H9 (cell line): ENCODE data around the gene FBRSL1. TPM values are rescaled to one million over a fixed set of nuclear protein-coding genes. Genes with fewer than 3 reads are reported as not detected.
"Not testable (repeated sequence)": the region's sequence is repeated elsewhere in the genome, so short reads cannot be mapped to it uniquely, and the experiment has no call there.

Source experiments
- DNase-seq: peaks from one replicate; pipeline ENCODE4 v3.0.0-alpha.2; 2017
- H2AFZ ChIP-seq: one replicate; pipeline ENCODE4 v1.6.1; 2013; ENCODE audit warnings: mild to moderate bottlenecking, low read length, control low read depth, moderate library complexity
- H2AK5ac ChIP-seq: 2 replicates; pipeline ENCODE4 v1.6.1; 2013; ENCODE audit warnings: low read length, control low read depth, mixed read lengths; ENCODE audit not compliant: insufficient read length
- H2BK120ac ChIP-seq: one replicate; pipeline ENCODE4 v1.6.1; 2013; ENCODE audit warnings: low read depth, mild to moderate bottlenecking, low read length, control low read depth, inconsistent platforms; ENCODE audit not compliant: poor library complexity, severe bottlenecking
- H2BK12ac ChIP-seq: 2 replicates; pipeline ENCODE4 v1.6.1; 2013; ENCODE audit warnings: low read length, control low read depth, mixed read lengths, low read depth; ENCODE audit not compliant: insufficient read length
- H2BK15ac ChIP-seq: 2 replicates; pipeline ENCODE4 v1.6.1; 2013; ENCODE audit warnings: low read depth, low read length, control low read depth
- H2BK20ac ChIP-seq: one replicate; pipeline ENCODE4 v1.6.1; 2013; ENCODE audit warnings: low read depth, mild to moderate bottlenecking, low read length, control low read depth, inconsistent platforms; ENCODE audit not compliant: poor library complexity, severe bottlenecking
- H2BK5ac ChIP-seq: 2 replicates; pipeline ENCODE4 v1.6.1; 2013; ENCODE audit warnings: low read length, control low read depth, mixed read lengths; ENCODE audit not compliant: insufficient read length
- H3K14ac ChIP-seq: 2 replicates; pipeline ENCODE4 v1.6.1; 2013; ENCODE audit warnings: low read length, control low read depth; ENCODE audit not compliant: insufficient read depth
- H3K18ac ChIP-seq: 2 replicates; pipeline ENCODE4 v1.6.1; 2013; ENCODE audit warnings: low read depth, mild to moderate bottlenecking, mixed read lengths, low read length, control low read depth; ENCODE audit not compliant: insufficient read length
- H3K23ac ChIP-seq: 2 replicates; pipeline ENCODE4 v1.6.1; 2013; ENCODE audit warnings: low read length, control low read depth, mixed read lengths, low read depth; ENCODE audit not compliant: insufficient read length
- H3K23me2 ChIP-seq: 2 replicates; pipeline ENCODE4 v1.6.1; 2013; ENCODE audit warnings: low read depth, mild to moderate bottlenecking, mixed read lengths, low read length, control low read depth; ENCODE audit not compliant: insufficient read length, poor library complexity, severe bottlenecking
- H3K27ac ChIP-seq: 2 replicates; pipeline ENCODE4 v1.5.1; 2013; ENCODE audit warnings: low read length, control low read depth, mixed read lengths, low read depth; ENCODE audit not compliant: insufficient read length
- H3K27me3 ChIP-seq: 2 replicates; pipeline ENCODE4 v1.6.1; 2013; ENCODE audit warnings: low read length, control low read depth, inconsistent platforms; ENCODE audit not compliant: insufficient read depth
- H3K4ac ChIP-seq: 2 replicates; pipeline ENCODE4 v1.6.1; 2013; ENCODE audit warnings: low read depth, mild to moderate bottlenecking, control low read depth, inconsistent platforms, low read length, moderate library complexity
- H3K4me1 ChIP-seq: 2 replicates; pipeline ENCODE4 v1.6.1; 2013; ENCODE audit warnings: low read length, control low read depth, inconsistent platforms; ENCODE audit not compliant: insufficient read depth
- H3K4me2 ChIP-seq: 2 replicates; pipeline ENCODE4 v1.6.1; 2013; ENCODE audit warnings: low read length, control low read depth, mixed read lengths; ENCODE audit not compliant: insufficient read length, insufficient read depth
- H3K56ac ChIP-seq: 2 replicates; pipeline ENCODE4 v1.6.1; 2013; ENCODE audit warnings: low read depth, mild to moderate bottlenecking, mixed read lengths, low read length, control low read depth; ENCODE audit not compliant: insufficient read length
- H3K79me1 ChIP-seq: 2 replicates; pipeline ENCODE4 v1.6.1; 2013; ENCODE audit warnings: low read depth, mild to moderate bottlenecking, moderate library complexity, low read length, control low read depth, inconsistent platforms; ENCODE audit not compliant: insufficient read depth, poor library complexity, severe bottlenecking
- H3K79me2 ChIP-seq: 2 replicates; pipeline ENCODE4 v1.6.1; 2013; ENCODE audit warnings: low read length, control low read depth, inconsistent platforms; ENCODE audit not compliant: insufficient read depth
- H3K9ac ChIP-seq: 2 replicates; pipeline ENCODE4 v1.6.1; 2013; ENCODE audit warnings: low read length, control low read depth, mixed read lengths; ENCODE audit not compliant: insufficient read length; ENCODE audit errors: extremely low read depth
- H3K9me3 ChIP-seq: one replicate; pipeline ENCODE4 v1.6.1; 2013; ENCODE audit warnings: low read depth, low read length, inconsistent platforms; ENCODE audit not compliant: control insufficient read depth
- H3T11ph ChIP-seq: one replicate; pipeline ENCODE4 v1.6.1; 2013; ENCODE audit warnings: mild to moderate bottlenecking, low read length, control low read depth, inconsistent platforms
- H4K20me1 ChIP-seq: one replicate; pipeline ENCODE4 v1.6.1; 2013; ENCODE audit not compliant: control insufficient read depth, insufficient read length, insufficient read depth
- H4K5ac ChIP-seq: 2 replicates; pipeline ENCODE4 v1.6.1; 2013; ENCODE audit warnings: low read depth, mild to moderate bottlenecking, mixed read lengths, low read length, control low read depth; ENCODE audit not compliant: insufficient read length
- H4K8ac ChIP-seq: replicated peaks from 2 replicates; pipeline ENCODE4 v1.6.1; 2013; ENCODE audit warnings: low read length, control low read depth, mixed read lengths, low read depth; ENCODE audit not compliant: insufficient read length
- H4K91ac ChIP-seq: 2 replicates; pipeline ENCODE4 v1.6.1; 2013; ENCODE audit warnings: low read depth, mild to moderate bottlenecking, moderate library complexity, mixed read lengths, low read length, control low read depth; ENCODE audit not compliant: insufficient read length
- H3K27ac Mint-ChIP-seq, 3 experiments: 2 replicates in 2 of 3; 3 replicates in 1 of 3; pipeline ENCODE4 v1.8.0; 2020 to 2021; ENCODE audit warnings: mixed read lengths in 3 of 3, mild to moderate bottlenecking in 1 of 3, moderate library complexity in 1 of 3
- H3K27me3 Mint-ChIP-seq: 2 replicates; pipeline ENCODE4 v1.8.0; 2021; ENCODE audit warnings: low read depth, mild to moderate bottlenecking, moderate library complexity, mixed read lengths
- H3K36me3 Mint-ChIP-seq, 3 experiments: 2 replicates in 2 of 3; 3 replicates in 1 of 3; pipeline ENCODE4 v1.8.0; 2020 to 2021; ENCODE audit warnings: low read depth in 3 of 3, mixed read lengths in 3 of 3; ENCODE audit not compliant: insufficient read depth in 1 of 3
- H3K4me1 Mint-ChIP-seq, 2 experiments: 2 replicates each; pipeline ENCODE4 v1.8.0; 2020; ENCODE audit warnings: mixed read lengths in 2 of 2
- H3K4me3 Mint-ChIP-seq, 2 experiments: 2 replicates in 1 of 2; 3 replicates in 1 of 2; pipeline ENCODE4 v1.8.0; 2020 to 2021; ENCODE audit warnings: mild to moderate bottlenecking in 2 of 2, mixed read lengths in 2 of 2, moderate library complexity in 1 of 2
- H3K9me3 Mint-ChIP-seq, 2 experiments: 2 replicates in 1 of 2; 3 replicates in 1 of 2; pipeline ENCODE4 v1.8.0; 2020; ENCODE audit warnings: mild to moderate bottlenecking in 2 of 2, mixed read lengths in 2 of 2, moderate library complexity in 1 of 2
- WGBS: extraction: QIAGEN DNeasy Blood & Tissue Kit; methylation state at CpG from one replicate; pipeline ENCODE4 v1.1.7; 2013; ENCODE audit warnings: missing lambda C conversion rate, low lambda C conversion rate, mixed read lengths; ENCODE audit not compliant: insufficient read length; ENCODE audit errors: extremely low coverage; 5-methylcytosine and 5-hydroxymethylcytosine counted together
- total RNA-seq: library from RNA; stranded (reverse); gene quantifications from 2 replicates; pipeline ENCODE4 v1.2.1, GENCODE V29; 2021
- TF ChIP-seq, protein P1 (sequence below): fragments of 200-600 bp; sonication (generic); conservative IDR thresholded peaks from 3 replicates; pipeline ENCODE4 v1.8.0; 2021; ENCODE audit warnings: antibody characterized with exemption, mild to moderate bottlenecking

Gene FBRSL1
- total RNA-seq, 1 experiment from 2014 or later, result 90.8 TPM

DNA sequence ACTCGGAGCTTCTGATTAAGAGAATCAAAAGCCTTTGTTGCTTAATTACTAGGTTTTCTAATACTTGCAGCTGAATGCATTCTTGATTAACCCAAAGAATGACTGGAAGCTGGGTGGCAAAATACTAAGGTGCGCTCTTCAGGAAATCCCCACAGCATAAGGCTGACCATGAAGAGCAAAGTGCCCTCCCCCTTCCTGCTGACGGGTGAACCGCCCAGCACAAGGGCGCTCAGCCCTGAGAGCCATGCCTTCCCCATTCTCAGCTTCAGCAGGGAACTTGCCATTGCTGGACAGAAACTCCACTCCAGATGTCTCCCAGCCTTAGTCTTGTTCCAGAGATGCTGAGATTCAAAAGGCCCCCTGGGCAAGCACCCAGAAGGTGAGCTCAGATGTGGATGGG, 27.2 kb upstream of the FBRSL1 start:
- Histone ChIP-seq H3K27ac (no peak overlapping the region), H4K8ac (no peak overlapping the region), H2AFZ (no peak overlapping the region), H3K9ac (no peak overlapping the region), H3K14ac (no peak overlapping the region), H3K56ac (no peak overlapping the region), H3K18ac (no peak overlapping the region), H3K4me2 (no peak overlapping the region), H3K27me3 (peaks cover 26% of the 10 kb centered on the region; the same call in 1 of the 2 replicates), H4K91ac (no peak overlapping the region), H2BK20ac (no peak overlapping the region), H3K4ac (no peak overlapping the region), H3T11ph (no peak overlapping the region), H2BK120ac (no peak overlapping the region), H2BK12ac (no peak overlapping the region), H4K5ac (no peak overlapping the region), H3K79me1 (no peaks in the 10 kb centered on the region), H3K79me2 (no peaks in the 10 kb centered on the region), H2BK5ac (no peak overlapping the region), H4K20me1 (no peaks in the 10 kb centered on the region), H3K23ac (no peak overlapping the region), H3K23me2 (no peaks in the 10 kb centered on the region), H2BK15ac (no peak overlapping the region), H2AK5ac (no peak overlapping the region), H3K9me3 (no peaks in the 10 kb centered on the region), H3K4me1 (no peaks in the 10 kb centered on the region)
- TF ChIP-seq, protein P1, sequence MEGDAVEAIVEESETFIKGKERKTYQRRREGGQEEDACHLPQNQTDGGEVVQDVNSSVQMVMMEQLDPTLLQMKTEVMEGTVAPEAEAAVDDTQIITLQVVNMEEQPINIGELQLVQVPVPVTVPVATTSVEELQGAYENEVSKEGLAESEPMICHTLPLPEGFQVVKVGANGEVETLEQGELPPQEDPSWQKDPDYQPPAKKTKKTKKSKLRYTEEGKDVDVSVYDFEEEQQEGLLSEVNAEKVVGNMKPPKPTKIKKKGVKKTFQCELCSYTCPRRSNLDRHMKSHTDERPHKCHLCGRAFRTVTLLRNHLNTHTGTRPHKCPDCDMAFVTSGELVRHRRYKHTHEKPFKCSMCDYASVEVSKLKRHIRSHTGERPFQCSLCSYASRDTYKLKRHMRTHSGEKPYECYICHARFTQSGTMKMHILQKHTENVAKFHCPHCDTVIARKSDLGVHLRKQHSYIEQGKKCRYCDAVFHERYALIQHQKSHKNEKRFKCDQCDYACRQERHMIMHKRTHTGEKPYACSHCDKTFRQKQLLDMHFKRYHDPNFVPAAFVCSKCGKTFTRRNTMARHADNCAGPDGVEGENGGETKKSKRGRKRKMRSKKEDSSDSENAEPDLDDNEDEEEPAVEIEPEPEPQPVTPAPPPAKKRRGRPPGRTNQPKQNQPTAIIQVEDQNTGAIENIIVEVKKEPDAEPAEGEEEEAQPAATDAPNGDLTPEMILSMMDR, result no peak
- Mint-ChIP-seq H3K4me1 (peaks cover 5 to 6% of the 10 kb centered on the region in 2 experiments), H3K27me3 (peaks cover 12% of the 10 kb centered on the region), H3K27ac (no peak overlapping the region), H3K36me3 (peaks cover 0 to 2% (median 0%) of the 10 kb centered on the region in 3 experiments; a peak in 2 of 7 replicates), H3K9me3 (peaks cover 3 to 7% of the 10 kb centered on the region in 2 experiments; a peak in 2 of 5 replicates), H3K4me3 (no peak overlapping the region)
- no CpG with 5 or more reads among the region's 5 CpGs for WGBS
- DNase-seq, result no peak

DNA sequence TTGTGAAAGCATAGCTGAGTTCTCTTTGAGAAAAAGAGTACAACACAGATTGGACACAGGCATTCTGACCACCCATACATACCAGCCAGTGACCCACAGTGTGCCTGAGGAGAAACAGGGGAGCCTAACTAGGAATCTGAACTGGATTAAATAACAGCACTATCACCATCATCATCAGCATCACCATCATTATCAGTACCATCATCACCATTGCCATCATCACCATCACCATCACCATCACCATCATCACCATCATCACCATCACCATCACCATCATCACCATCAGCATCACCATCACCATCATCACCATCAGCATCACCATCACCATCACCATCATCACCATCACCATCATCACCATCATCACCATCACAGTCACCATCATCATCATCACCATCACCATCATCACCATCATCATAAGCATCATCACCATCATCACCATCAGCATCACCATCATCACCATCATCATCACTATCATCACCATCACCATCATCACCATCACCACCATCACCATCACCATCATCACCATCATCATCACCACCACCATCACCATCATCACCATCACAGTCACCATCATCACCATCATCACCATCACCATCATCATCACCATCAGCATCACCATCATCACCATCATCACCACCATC, 26.5 kb upstream of the FBRSL1 start:
- H3K4me3 Mint-ChIP-seq, H2BK15ac ChIP-seq, DNase-seq, H3K56ac ChIP-seq, H3K14ac ChIP-seq, H4K20me1 ChIP-seq, H3K23me2 ChIP-seq, H2BK5ac ChIP-seq, H3T11ph ChIP-seq, H3K4me1 Mint-ChIP-seq, H3K27ac ChIP-seq, H4K8ac ChIP-seq, H3K4me2 ChIP-seq, H2AFZ ChIP-seq, H4K5ac ChIP-seq, H3K79me2 ChIP-seq, H2AK5ac ChIP-seq, H4K91ac ChIP-seq, H2BK12ac ChIP-seq, H2BK120ac ChIP-seq, H3K23ac ChIP-seq, H3K36me3 Mint-ChIP-seq, H3K18ac ChIP-seq, H3K4me1 ChIP-seq, H3K9me3 Mint-ChIP-seq, H3K79me1 ChIP-seq, H3K9me3 ChIP-seq, H2BK20ac ChIP-seq, H3K27ac Mint-ChIP-seq, H3K9ac ChIP-seq, H3K4ac ChIP-seq: not testable (repeated sequence)
- peaks cover 18% of the 10 kb centered on the region for H3K27me3 Mint-ChIP-seq
- peaks cover 24% of the 10 kb centered on the region; the same call in 1 of the 2 replicates for H3K27me3 ChIP-seq
